GM18498 (cell line): ENCODE measurements around the gene CELSR3.

Experiments
- ATAC-seq: cut with Tn5 transposase; IDR thresholded peaks from one replicate; pipeline ENCODE4 v1.9.1; 2021; ENCODE audit warnings: mild to moderate bottlenecking, moderate library complexity; ENCODE audit not compliant: unreplicated experiment

The CELSR3 gene

DNA sequence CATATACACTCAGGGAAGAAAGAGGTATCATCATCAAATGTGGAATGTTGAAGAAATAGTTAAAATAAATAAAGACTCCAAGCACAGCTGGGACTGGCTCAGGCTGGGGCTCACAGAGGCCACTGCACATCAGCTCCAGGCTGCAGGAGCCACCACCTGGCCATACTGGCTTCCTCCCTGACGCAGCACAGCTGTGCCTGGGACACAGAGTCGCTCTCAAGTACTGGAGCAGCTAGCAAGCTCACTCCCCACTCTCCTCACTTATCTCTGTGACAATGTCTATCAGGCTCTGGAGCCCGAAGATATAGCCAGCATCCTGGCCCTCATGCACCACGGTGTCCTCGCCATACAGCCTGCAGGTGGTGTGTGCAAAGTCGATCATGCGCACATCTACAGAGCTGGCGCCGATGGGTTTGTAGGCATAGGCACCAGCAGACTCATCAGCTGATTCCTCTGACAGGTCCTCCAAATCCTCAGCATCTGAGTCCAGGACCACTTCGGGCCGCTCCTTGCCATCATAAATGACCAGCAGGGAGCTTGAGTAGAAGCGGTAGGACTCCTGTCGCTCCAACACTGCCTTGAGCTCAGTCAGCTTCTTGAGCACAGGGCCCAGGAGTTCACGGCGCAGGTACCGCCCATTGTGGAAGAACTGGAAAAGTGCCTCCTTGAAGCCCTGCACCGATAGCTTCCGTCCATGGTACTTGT is 25.5 kb upstream of the CELSR3 start:
- ATAC-seq, result no peak

DNA sequence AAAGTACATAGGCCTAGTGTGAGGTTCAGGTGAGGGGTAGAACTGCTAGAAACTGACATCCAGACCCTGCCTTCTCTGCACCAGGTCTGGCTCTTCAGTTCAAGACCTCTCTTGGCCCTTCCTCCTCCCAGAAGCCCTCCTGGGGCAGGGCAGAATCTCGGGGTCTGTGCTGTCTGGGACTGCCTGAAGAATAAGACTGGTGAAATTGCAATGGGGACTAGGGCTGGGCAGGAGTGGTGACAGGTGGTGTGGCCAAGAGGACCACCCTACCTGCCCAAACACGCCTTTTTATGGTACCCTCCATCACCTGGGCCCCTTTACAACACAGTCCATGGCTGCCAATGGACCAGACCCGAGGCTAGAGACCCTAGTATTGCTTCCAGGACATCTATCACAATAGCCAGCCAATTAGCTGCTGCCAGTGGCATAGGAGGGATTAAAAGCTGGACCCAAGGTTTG is 24.6 kb upstream of the CELSR3 start:
- no peak for ATAC-seq

DNA sequence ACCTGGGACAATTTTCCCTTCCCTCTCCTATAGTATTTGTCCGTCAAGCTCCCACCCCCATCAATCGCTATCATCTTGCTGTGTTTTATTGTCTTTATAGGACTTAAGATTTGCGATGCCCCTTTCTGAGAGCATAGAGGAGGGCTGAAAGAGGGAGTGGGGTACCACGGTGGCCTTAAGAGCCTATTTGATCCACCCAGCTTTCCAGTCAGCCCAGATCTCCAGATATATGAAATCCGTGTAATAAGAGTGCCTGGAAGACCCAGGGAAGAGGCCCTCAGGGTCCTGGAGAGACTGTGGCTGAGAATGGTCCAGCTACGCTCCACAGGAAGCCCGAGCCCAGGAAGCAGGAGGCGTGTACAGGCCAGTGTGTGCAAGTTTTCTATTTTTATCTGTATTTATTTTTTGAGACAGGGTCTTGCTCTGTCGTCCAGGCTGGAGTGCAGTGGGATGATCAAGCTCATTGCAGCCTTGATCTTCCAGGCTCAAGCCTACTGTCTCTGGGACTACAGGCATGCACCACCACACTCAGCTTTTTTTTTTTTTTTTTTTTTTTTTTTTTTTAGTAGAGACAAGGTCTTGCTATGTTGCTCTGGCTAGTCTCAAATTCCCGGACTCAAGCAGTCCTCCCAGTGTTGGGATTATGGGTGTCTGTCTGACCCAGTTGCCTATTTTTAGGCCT is 24.0 kb upstream of the CELSR3 start:
- no peak for ATAC-seq

DNA sequence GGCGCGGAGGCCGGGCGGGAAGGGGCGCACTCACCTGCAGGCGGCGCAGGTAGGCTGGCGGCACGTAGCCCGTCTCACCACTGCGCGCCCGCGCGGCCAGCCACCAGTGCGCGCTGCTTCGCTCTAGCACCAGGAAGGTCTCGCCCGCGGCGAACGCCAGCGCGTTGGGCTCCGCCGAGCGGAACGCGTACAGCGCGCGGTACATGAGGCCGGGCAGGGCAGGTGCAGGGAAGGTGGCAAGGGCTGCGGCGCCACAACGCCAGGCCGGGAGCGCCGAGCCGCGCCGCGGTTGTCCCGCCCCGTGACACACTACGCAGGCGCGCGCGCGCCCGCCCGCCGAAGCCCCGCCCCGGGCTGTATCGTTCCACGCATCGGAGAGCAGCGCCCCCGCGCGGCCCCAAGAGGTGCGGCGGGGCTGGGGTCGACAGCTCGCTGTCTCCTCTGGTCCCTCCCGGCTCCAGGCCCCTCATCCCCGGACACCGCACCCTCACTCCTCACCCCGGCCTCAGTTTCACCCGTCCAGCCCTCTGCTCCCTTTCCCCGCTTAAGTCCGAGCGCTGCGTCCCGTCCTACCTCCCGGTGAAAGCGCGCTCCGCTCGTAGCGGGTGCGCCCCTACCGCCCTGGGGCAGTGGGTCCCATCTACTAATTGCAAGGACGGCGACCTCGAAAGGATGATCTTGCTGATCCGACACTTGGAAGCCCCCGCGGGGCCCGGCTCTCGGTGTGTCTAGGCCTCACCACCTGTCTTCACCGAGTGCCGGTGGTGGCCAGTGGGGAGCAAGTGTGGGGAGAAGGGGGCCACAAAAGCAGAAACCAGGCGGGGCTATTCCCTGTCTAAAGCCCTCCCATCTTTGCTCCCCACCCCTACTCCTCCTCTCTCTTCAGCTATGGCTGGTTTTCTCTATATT is 23.2 kb upstream of the CELSR3 start, which contains the start of gene NCKIPSD:
TSS of gene NCKIPSD (minus strand) at position 313 of the 909 bp plus-strand sequence. CDS start at position 205, 108 bp downstream.
- ATAC-seq, result peak; percentile 83

DNA sequence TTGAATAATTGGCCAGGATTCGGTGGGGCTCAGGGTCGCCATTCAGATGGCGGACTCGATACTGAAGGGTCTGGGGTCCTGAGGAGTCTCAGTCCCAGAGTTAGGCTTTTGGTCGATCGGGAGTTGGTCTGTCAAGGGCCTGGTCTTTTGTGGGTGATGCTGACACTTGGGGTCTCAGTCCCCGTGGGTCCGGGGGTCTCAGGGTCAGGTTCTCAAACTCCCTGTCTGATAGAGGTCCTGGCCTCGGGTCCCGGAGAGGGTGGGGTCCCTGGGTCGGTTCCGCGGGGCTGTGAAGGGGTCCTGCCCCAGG is 22.6 kb upstream of the CELSR3 start:
- ATAC-seq, result peak; percentile 0

- no peak for ATAC-seq
Measured at GRCh38 chr3:48684480-48685143, 21.9 kb upstream of the CELSR3 start.

DNA sequence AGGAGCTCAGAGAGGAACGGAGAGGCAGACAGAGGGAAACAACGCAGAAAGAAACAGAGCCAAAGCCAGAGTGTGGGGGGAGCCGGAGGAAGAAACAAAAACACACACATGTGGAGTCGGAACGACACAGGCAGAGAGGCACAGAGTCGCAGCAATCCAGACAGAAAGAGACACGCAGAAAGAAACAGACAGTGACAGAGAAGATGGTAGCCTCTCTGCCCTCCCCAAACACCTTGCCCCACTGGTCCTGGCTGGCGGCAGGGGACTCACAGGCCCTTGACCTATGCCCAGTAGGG is 21.3 kb upstream of the CELSR3 start:
- no peak for ATAC-seq

GRCh38 chr3:48682786-48683185 is 20.1 kb upstream of the CELSR3 start:
- no peak for ATAC-seq

DNA sequence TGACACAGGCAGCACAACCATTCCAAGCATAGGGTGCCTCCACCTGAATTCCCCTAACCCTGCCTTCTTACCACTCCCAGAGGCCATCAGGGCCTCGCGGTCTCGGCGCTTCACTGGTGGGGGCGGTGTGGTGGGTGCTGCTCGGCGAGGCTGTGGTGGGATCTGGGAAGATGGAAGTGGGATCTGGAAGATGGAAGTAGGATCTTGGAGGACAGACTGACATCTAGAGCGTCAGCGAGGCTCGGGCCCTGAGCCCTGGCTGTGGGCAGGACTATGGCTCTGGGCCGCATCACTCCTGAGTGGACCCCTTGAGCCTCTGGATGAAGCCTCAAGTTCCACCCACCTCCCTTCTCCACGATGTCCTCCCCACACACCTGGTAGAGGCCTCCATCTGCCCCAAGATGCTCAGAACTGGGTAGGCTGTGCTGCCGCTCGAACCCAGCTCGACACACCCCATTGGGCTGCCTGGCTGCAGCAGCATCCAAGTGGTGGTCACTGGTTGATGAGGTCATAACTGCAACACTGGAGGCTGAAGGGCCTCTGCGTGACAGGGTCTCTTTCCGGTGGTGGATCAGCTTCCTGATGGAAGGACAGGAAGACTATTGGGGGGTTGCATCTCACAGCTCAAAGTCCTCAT is 19.4 kb upstream of the CELSR3 start:
- no peak for ATAC-seq

- ATAC-seq, result no peak
Measured at GRCh38 chr3:48681541-48681880, 18.8 kb upstream of the CELSR3 start.

- no peak for ATAC-seq
Measured at GRCh38 chr3:48680811-48681540, 18.3 kb upstream of the CELSR3 start.

- ATAC-seq, result no peak
Measured at GRCh38 chr3:48679411-48680391, 17.0 kb upstream of the CELSR3 start.

GRCh38 chr3:48678566-48679380 is 16.1 kb upstream of the CELSR3 start:
- no peak for ATAC-seq

DNA sequence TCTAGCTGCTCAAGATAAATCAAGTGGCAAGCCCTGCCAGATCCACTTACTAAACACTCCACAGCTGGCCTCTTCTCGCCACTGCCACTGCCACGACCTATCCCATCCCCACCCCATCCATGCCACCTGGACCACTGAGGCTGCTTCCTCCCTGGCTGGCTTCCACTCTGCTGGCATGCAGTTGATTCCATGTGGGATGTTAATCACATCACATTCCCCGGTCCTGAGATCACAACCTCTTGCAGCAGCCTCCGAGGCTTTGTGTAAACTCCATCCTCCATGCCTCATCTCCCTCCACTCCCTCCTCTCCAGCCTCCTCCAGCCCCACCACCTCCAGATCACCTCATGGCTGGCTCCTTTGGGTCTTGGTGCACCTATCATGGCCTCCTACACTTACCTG is 15.4 kb upstream of the CELSR3 start:
- ATAC-seq, result no peak

GRCh38 chr3:48674505-48674904 is 11.8 kb upstream of the CELSR3 start:
- no peak for ATAC-seq

DNA sequence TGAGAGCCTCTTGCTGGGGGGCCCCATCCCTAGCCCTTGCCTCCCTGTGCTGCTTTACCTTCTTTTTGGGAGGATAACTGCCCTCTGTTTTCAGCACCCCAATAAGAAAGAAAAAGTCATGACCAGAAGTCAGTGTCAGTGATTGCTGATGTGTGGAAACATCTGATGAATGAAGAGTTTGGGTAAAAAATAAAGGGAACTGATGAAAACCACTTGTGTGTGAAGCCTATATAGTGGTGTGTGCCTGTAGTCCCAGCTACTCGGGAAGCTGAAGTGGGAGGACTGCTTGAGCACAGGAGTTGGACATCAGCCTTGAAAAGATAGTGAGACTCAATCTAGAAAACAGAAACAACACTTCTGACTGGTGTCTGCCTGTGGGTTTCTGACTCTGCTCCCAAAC is 9.8 kb upstream of the CELSR3 start:
- ATAC-seq, result no peak

- no peak for ATAC-seq
Measured at GRCh38 chr3:48664929-48665328, 2.2 kb upstream of the CELSR3 start.

DNA sequence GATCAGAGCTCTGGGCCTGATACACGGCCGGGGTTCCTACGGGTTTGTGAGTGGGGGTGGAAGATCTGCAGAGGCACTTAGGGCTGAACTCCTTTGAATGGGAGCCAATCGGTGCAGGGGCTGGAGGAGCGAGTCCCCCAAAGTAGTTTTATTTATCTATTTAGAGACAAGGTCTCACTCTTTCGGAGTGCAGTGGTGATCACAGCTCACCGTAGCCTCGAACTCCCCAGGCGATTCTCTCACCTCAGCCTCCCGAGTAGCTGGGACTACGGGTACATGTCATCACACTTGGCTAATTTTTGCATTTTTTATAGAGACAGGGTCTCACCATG is 1.6 kb upstream of the CELSR3 start:
- ATAC-seq, result no peak
